Measurements from ENCODE around the gene ZEB2.

DNA sequence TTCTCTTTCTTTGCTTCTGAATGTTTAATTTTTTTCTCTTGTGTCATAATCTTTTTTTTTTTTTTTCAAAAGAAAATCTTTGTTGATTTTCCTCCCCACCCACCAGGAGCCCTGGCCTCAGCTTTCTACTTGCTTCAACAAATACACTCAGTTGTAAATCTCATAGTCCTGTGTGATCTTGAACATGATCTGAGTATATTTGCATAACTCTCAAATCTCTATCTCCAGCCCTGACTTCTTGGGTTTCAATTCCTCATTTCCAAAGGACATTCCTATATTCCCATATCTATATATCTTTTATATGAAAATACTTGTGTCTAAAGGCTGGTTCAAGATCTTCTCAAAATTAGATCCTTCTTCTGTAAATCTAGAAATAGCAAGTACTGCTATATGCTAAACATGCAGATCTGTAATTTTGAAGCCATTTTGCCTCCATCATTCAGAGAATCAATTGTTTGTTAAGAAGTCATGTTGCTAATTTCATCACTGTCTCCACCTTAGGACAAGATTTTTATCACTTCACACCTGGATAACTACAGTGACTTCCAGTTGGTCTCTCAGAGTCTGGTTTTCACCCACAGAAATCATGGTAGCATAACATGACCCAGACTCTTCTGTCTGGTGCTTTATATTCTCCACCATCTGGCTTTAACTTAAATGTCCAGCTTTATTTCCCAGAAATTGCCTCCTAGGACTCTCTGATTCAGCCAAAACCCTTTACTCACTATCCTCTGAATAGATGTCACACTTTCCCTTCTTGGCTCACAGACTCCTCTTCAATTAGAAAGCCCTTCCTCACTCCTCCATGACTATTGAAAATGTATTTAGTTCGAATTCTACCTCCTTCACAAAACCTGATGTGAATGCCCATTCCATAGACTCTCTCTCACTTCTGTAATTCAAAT lies 98.1 kb downstream of the ZEB2 start:
- no peak for TF ChIP-seq POLR2A (IDR thresholded peaks at IDR 0.05)
- no peak for TF ChIP-seq EP300 (IDR thresholded peaks at IDR 0.05; ENCODE audit: low read depth)
- TF ChIP-seq, protein P1, sequence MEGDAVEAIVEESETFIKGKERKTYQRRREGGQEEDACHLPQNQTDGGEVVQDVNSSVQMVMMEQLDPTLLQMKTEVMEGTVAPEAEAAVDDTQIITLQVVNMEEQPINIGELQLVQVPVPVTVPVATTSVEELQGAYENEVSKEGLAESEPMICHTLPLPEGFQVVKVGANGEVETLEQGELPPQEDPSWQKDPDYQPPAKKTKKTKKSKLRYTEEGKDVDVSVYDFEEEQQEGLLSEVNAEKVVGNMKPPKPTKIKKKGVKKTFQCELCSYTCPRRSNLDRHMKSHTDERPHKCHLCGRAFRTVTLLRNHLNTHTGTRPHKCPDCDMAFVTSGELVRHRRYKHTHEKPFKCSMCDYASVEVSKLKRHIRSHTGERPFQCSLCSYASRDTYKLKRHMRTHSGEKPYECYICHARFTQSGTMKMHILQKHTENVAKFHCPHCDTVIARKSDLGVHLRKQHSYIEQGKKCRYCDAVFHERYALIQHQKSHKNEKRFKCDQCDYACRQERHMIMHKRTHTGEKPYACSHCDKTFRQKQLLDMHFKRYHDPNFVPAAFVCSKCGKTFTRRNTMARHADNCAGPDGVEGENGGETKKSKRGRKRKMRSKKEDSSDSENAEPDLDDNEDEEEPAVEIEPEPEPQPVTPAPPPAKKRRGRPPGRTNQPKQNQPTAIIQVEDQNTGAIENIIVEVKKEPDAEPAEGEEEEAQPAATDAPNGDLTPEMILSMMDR (IDR thresholded peaks at IDR 0.05) = no peak
- no peak for TF ChIP-seq POLR2AphosphoS5 (IDR thresholded peaks at IDR 0.05)

All from transverse colon (tissue), 4 donors.